DMS53 treated with DMSO at 0.1 percent for 48 hours (cell line): Measurements from ENCODE around the gene BRME1.
"Not testable (repeated sequence)": the region's sequence is repeated elsewhere in the genome, so short reads cannot be mapped to it uniquely, and the experiment has no call there.

Experiments used
- DNase-seq: peaks from one replicate; lab custom pipeline; 2025; ENCODE audit not compliant: unreplicated experiment; lab: John Stamatoyannopoulos, UW

BRME1 gene

GRCh38 chr19:13926715-13927114, 20.8 kb upstream of the BRME1 start:
- no peak for DNase-seq

DNA sequence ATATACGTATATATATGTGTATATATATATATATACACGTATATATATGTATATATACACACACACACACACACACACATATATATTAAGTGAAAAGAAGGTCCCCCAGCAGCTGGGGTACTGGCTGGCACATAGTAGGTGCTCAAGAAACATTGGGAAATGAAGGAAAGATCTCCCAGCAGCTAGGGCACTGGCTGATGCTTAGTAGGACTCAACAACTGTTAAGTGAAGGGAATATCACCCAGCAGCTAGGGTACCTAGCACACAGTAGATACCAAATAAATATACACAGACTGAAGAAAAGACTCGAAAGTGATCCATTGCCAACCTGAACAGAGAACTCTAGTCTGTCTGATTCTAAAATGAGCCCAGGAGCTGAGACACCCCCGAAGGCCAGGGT, 20.1 kb upstream of the BRME1 start:
- no peak for DNase-seq

- no peak for DNase-seq
Measured at GRCh38 chr19:13923194-13923987, 17.5 kb upstream of the BRME1 start.

- not testable (repeated sequence) for DNase-seq
Measured at GRCh38 chr19:13922118-13922517, 16.2 kb upstream of the BRME1 start.

DNA sequence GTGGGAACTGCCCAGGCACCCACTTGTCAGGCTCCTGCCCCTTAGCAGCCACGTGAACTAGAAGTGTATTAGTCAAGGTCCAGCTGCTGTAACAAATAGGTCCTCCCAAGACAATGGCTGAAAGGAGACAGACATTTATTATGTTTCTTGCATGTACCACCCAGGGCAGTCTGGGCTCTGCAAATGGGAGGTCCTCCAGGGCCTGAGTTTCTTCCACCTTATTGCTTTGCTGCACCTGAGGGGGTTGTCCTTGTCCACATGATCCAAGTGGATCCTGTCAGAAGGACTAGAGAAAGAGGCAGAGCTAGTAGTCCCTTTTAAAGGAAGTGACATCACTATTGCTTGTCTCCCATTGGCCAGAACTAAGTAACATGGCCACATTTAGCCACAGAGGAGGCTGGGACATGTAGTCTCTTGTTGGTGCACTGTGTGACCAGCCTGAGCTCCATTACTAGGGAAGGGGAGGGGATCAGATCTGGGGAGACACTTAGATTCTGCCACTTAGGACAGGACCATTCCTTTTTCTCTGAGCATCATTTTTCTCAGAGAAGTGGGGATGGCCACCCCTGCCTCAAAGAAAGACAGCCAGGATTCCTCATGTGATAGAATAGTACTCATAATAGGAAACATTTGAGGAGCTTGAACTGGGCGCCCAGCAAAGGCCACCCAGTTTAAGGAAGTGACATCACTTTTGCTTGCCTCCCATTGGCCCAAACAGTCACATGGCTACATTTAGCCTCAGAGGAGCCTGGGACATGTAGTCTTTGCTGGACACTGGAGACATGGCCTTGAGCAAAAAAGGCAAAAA, 15.2 kb upstream of the BRME1 start:
- DNase-seq, result no peak

DNA sequence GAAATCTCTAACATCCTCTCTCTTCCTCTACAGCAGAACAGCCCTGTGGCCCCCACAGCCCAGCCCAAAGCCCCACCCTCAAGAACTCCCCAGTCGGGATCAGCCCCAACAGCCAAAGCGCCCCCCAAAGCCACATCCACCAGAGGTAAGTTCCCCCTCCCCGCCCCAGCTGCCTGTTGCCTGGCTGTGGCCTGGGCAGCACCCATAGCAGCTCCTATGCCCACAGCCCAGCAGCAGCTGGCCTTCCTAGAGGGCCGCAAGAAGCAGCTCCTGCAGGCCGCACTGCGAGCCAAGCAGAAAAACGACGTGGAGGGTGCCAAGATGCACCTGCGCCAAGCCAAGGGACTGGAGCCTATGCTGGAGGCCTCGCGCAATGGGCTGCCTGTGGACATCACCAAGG, 14.6 kb upstream of the BRME1 start:
- no peak for DNase-seq

DNA sequence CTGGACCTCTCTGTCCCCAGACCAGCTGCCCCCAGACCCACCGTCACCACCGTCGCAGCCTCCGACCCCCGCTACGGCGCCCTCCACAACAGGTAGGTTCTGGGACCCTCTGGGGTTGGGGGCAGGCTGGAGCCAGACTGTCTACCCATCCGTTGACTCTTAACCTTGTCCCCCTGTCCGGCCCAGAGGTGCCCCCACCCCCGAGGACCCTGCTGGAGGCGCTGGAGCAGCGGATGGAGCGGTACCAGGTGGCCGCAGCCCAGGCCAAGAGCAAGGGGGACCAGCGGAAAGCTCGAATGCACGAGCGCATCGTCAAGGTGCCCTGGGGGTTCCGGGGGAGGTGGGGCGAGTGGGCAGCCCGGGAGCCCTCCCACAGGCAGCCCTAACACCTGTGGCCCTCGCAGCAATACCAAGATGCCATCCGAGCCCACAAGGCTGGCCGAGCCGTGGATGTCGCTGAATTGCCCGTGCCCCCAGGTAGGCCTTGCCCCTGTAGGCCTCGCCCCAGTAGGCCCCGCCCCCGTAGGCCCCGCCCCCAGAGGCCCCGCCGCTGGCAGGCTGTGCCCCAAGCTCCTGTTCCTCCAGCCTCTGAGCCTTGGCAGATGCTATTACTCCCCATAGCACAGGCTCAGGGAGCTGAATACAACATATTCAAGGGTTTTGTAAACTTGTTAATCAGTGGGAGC, 13.0 kb upstream of the BRME1 start:
- DNase-seq, result no peak

DNA sequence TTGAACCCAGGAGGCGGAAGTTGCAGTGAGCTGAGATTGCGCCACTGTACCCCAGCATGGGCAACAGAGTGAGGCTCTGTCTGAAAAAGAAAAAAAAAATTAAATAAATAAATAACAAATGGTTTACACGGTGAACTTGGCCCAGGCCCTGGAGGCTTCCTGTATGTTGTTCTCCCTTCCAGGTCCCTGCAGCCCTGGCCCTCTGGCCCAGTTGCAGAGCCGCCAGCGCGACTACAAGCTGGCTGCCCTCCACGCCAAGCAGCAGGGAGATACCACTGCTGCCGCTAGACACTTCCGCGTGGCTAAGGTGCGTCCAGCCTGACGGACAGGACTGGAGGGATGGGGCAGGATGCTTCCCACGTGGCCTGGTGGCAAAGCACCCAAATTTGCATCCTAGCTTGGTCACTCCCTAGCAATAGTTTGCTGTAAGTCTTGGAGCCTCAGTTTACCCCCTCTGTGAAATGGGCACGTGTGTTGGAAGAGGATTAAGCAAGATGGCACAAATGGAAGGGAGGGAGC, 12.0 kb upstream of the BRME1 start:
- DNase-seq, result no peak

GRCh38 chr19:13914777-13915176, 8.9 kb upstream of the BRME1 start:
- DNase-seq, result no peak

GRCh38 chr19:13913352-13913751, 7.4 kb upstream of the BRME1 start:
- DNase-seq, result no peak

- DNase-seq, result no peak
Measured at GRCh38 chr19:13909430-13909829, 3.5 kb upstream of the BRME1 start.

DNA sequence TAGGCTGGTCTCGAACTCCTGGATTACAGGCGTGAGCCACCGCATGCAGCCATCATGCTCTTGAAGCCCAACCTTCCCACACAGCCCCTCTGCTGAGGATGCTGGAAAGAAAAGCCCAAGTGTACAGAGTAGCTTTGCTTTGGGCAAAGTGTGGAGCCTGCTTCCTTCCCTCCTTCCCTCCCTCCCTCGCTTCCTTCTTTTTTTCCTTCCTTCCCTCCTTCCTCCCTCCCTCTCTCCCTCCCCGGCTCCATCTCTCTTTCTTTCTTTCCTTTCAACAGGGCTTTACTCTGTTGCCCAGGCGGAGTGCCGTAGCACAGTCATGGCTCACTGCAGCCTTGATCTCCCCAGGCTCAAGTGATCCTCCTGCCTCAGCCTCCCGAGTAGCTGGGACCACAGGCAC, 2.8 kb upstream of the BRME1 start:
- no peak for DNase-seq

GRCh38 chr19:13906910-13907309, 993 bp upstream of the BRME1 start:
- no peak for DNase-seq

GRCh38 chr19:13906521-13906904, 596 bp upstream of the BRME1 start:
- DNase-seq, result no peak

DNA sequence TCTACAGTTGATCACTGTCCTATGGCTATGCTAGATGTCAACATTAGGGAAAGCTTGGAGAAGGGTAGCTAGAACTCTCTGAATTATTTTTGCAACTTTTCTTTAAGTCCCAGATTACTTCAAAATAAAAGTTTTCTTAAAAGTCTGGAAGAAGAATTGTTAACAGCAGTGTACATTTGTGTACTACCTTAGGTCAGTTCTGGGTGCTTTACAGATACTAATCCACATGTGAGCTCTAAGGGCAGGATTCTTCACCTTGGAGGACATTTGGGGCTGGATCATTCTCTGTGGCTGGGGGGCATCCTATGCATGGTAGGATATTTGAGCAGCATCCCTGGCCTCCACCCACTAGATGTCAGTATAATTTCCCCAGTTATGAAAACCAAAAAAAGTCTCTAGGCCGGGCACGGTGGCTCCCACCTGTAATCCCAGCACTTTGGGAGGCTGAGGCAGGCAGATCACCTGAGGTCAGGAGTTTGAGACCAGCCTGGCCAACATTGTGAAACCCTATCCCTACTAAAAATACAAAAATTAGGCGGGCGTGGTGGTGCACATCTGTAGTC, 2.8 kb downstream of the BRME1 start:
- no peak for DNase-seq

- no peak for DNase-seq
Measured at GRCh38 chr19:13899912-13900584, 5.9 kb downstream of the BRME1 start.

DNA sequence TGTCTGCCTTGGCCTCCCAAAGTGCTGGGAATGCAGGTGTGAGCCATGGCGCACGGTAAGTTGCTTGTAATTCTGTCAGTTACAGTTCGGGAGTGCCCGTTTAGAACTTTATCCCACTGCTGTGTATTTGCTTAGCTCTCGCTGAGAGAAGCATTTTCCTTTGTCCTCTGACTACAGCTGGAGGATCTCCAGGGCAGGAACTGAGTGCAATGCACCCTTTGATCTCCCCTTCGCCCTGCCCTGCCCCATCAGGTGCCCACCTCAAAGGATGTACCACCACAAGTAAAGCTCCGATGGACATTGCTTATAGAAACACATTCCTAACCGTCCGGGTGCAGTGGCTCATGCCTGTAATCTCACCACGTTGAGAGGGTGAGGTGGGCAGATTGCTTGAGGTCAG, 6.5 kb downstream of the BRME1 start:
- no peak for DNase-seq

DNA sequence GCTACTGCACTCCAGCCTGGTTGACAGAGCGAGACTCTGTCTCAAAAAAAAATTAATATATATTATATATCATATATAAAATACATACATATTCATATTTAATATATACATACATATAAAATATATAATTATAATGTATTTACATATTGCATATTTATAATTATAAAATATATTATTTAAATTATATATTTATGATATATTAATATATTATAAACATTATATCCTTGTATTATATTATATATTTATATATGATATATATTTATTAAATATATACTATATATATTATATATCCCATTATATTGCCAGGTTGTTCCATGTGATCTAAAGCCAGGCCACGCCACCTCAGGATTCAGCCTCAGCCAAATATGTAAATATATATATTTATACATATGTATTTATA, 9.7 kb downstream of the BRME1 start:
- DNase-seq, result no peak

- DNase-seq, result no peak
Measured at GRCh38 chr19:13894552-13894951, 11.4 kb downstream of the BRME1 start.

DNA sequence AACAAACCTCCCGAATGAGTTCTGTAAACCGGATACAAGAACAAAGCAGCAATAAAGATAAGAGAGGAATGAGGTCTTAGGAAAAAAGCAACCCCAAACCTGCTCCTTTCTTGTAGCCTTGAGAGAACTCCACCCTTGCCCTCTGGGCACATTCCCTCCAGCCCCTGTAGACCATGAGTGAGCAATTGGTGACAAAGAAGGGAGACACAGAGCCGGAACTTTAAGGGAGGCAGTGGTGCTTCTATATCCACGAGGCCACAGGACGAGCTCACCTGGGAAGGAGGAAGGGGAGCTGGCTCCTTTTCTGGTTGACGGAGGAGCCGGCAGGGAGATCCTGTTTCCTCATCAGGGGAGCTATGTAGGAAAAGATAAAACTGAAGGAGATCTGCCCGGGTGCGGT, 13.0 kb downstream of the BRME1 start:
- no peak for DNase-seq

GRCh38 chr19:13890136-13890535, 15.8 kb downstream of the BRME1 start:
- DNase-seq, result no peak
